Ascending aorta (tissue), 2 donors: ENCODE data around the gene ABCA4. TPM values are rescaled to one million over a fixed set of nuclear protein-coding genes. Genes with fewer than 3 reads are reported as not detected.

Source experiments
- DNase-seq, 2 donors: peaks; one replicate each; pipeline ENCODE4 v3.0.0-alpha.2; 2019; ENCODE audit warnings: low spot score in 2 of 2
- H3K27ac ChIP-seq, 2 donors: fragments of 200-600 bp; sonication (generic); one replicate each; pipeline ENCODE4 v1.5.1; 2016 to 2017; ENCODE audit warnings: mild to moderate bottlenecking in 1 of 2
- H3K27me3 ChIP-seq: fragments of 200-600 bp; sonication (generic); one replicate; pipeline ENCODE4 v1.5.1; 2017
- H3K36me3 ChIP-seq, 2 donors: fragments of 200-600 bp; sonication (generic); one replicate each; pipeline ENCODE4 v1.5.1; 2016
- H3K4me1 ChIP-seq, 2 donors: fragments of 200-600 bp; sonication (generic); one replicate each; pipeline ENCODE4 v1.5.1; 2016 to 2017; ENCODE audit warnings: mild to moderate bottlenecking in 1 of 2
- H3K4me3 ChIP-seq, 2 donors: fragments of 200-600 bp; sonication (generic); one replicate each; pipeline ENCODE4 v1.5.1; 2016 to 2017; ENCODE audit warnings: mild to moderate bottlenecking in 1 of 2
- H3K9me3 ChIP-seq, 2 donors: fragments of 200-600 bp; sonication (generic); one replicate each; pipeline ENCODE4 v1.5.1; 2016
- intact Hi-C: fragments of 100-400 bp; cut with DNase I; formaldehyde crosslinking; loops from one replicate; pipeline ENCODE4 v1.15.1; 2023
- total RNA-seq: library from RNA; depleted of rRNA; stranded (reverse); fragments of >200 nt; gene quantifications from one replicate; pipeline ENCODE4 v1.1.0, GENCODE V29; 2016
- TF ChIP-seq, protein P1 (sequence below), 3 experiments: fragments of 200-600 bp in 2 of 3; fragments of 450-650 bp in 1 of 3; sonication (generic) in 2 of 3; IDR thresholded peaks; one replicate each; pipeline ENCODE4 v1.5.1; 2016 to 2019; ENCODE audit warnings: antibody characterized with exemption in 3 of 3, mild to moderate bottlenecking in 1 of 3, moderate library complexity in 1 of 3

Gene ABCA4
- total RNA-seq, 1 donor from 2014 or later: not detected

GRCh38 chr1:94014635-94015488, 106.1 kb downstream of the ABCA4 start:
- intact Hi-C loops: no loop called here
- TF ChIP-seq, protein P1, sequence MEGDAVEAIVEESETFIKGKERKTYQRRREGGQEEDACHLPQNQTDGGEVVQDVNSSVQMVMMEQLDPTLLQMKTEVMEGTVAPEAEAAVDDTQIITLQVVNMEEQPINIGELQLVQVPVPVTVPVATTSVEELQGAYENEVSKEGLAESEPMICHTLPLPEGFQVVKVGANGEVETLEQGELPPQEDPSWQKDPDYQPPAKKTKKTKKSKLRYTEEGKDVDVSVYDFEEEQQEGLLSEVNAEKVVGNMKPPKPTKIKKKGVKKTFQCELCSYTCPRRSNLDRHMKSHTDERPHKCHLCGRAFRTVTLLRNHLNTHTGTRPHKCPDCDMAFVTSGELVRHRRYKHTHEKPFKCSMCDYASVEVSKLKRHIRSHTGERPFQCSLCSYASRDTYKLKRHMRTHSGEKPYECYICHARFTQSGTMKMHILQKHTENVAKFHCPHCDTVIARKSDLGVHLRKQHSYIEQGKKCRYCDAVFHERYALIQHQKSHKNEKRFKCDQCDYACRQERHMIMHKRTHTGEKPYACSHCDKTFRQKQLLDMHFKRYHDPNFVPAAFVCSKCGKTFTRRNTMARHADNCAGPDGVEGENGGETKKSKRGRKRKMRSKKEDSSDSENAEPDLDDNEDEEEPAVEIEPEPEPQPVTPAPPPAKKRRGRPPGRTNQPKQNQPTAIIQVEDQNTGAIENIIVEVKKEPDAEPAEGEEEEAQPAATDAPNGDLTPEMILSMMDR (IDR thresholded peaks at IDR 0.05): no peak
- H3K4me3 ChIP-seq: no peak overlapping the region

GRCh38 chr1:94014087-94014486, 106.9 kb downstream of the ABCA4 start:
- Histone ChIP-seq H3K4me3 (no peak overlapping the region), H3K9me3 (no peaks in the 10 kb centered on the region), H3K36me3 (no peaks in the 10 kb centered on the region), H3K27me3 (no peaks in the 10 kb centered on the region), H3K4me1 (no peaks in the 10 kb centered on the region), H3K27ac (no peak overlapping the region)
- intact Hi-C loops: no loop called here
- TF ChIP-seq, protein P1 (IDR thresholded peaks at IDR 0.05): no peak
- no peak for DNase-seq

More at GRCh38 chr1:94014635-94015488, 106.1 kb downstream of the ABCA4 start:
- no peaks in the 10 kb centered on the region for H3K9me3 ChIP-seq
- no peak overlapping the region for H3K27ac ChIP-seq
- no peaks in the 10 kb centered on the region for H3K4me1 ChIP-seq
- no peaks in the 10 kb centered on the region for H3K36me3 ChIP-seq
- H3K27me3 ChIP-seq: no peaks in the 10 kb centered on the region
- DNase-seq: no peak

- Histone ChIP-seq H3K27me3 (no peaks in the 10 kb centered on the region), H3K27ac (no peak overlapping the region), H3K9me3 (no peaks in the 10 kb centered on the region), H3K36me3 (no peaks in the 10 kb centered on the region), H3K4me1 (no peaks in the 10 kb centered on the region), H3K4me3 (no peak overlapping the region)
- intact Hi-C loops: no loop called here
- TF ChIP-seq, protein P1 (IDR thresholded peaks at IDR 0.05): no peak
- DNase-seq: no peak
Observed at GRCh38 chr1:94013367-94013878, 107.5 kb downstream of the ABCA4 start.

DNA sequence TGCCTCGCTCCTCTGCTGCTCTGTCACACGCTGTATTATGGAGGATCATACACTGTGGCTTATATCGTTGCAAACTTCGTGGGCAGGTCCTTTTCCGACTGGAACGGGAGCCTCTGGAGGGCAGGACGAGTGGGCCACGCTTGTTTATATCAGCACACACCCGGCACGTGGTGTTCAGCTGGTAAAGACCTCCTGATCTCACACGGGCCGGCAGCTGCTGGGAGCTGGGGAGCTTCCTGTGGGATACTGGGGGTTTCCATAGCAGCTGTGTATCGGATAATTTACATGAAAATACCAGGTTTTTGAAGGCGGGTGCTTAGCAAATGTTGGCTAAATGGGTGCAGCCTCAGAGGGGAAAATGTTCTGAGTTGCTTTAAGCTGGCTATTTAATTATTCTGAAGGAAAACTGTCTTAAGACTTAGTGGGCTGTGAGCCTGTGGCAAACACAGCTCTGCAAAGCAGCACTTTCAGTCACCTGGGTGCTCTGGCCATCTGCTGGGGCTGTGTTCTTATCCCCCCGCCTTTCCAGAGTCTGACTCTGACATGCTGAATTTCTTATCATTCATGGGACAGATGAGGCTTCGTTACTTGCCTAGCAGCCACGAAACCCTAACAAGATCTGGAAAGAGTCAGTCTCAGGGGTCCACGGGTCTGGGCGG, 108.1 kb downstream of the ABCA4 start:
- Histone ChIP-seq H3K36me3 (no peaks in the 10 kb centered on the region), H3K9me3 (no peaks in the 10 kb centered on the region), H3K4me1 (no peaks in the 10 kb centered on the region), H3K27ac (no peak overlapping the region), H3K4me3 (no peak overlapping the region), H3K27me3 (no peaks in the 10 kb centered on the region)
- TF ChIP-seq, protein P1 (IDR thresholded peaks at IDR 0.05): no peak
- DNase-seq: no peak
- intact Hi-C loops: no loop called here

- H3K27me3 ChIP-seq: no peaks in the 10 kb centered on the region
- no peak for DNase-seq
- H3K27ac ChIP-seq: no peak overlapping the region
- no peaks in the 10 kb centered on the region for H3K4me1 ChIP-seq
- H3K4me3 ChIP-seq: no peak overlapping the region
- H3K9me3 ChIP-seq: no peaks in the 10 kb centered on the region
- TF ChIP-seq, protein P1 (IDR thresholded peaks at IDR 0.05): no peak
- intact Hi-C loops: no loop called here
- H3K36me3 ChIP-seq: no peaks in the 10 kb centered on the region
Observed at GRCh38 chr1:94011709-94012595, 109.0 kb downstream of the ABCA4 start.
